Thyroid gland (tissue), 4 donors: ENCODE data around the gene LILRB2.

Source experiments
- POLR2A ChIP-seq, 2 donors: fragments of 450-650 bp; IDR thresholded peaks; one replicate each; pipeline ENCODE4 v1.6.1; 2017; ENCODE audit warnings: antibody characterized with exemption in 2 of 2, mild to moderate bottlenecking in 2 of 2, moderate library complexity in 1 of 2
- TF ChIP-seq, protein P1 (sequence below), 6 experiments: fragments of 200-600 bp in 3 of 6; fragments of 450-650 bp in 3 of 6; sonication (generic) in 3 of 6; IDR thresholded peaks; one replicate each; pipeline ENCODE4 v1.5.1; 2016 to 2019; ENCODE audit warnings: antibody characterized with exemption in 6 of 6, mild to moderate bottlenecking in 2 of 6, inconsistent platforms in 1 of 6, moderate library complexity in 1 of 6

- TF ChIP-seq, protein P1, sequence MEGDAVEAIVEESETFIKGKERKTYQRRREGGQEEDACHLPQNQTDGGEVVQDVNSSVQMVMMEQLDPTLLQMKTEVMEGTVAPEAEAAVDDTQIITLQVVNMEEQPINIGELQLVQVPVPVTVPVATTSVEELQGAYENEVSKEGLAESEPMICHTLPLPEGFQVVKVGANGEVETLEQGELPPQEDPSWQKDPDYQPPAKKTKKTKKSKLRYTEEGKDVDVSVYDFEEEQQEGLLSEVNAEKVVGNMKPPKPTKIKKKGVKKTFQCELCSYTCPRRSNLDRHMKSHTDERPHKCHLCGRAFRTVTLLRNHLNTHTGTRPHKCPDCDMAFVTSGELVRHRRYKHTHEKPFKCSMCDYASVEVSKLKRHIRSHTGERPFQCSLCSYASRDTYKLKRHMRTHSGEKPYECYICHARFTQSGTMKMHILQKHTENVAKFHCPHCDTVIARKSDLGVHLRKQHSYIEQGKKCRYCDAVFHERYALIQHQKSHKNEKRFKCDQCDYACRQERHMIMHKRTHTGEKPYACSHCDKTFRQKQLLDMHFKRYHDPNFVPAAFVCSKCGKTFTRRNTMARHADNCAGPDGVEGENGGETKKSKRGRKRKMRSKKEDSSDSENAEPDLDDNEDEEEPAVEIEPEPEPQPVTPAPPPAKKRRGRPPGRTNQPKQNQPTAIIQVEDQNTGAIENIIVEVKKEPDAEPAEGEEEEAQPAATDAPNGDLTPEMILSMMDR (IDR thresholded peaks at IDR 0.05): no peak
- TF ChIP-seq POLR2A (IDR thresholded peaks at IDR 0.05): no peak
Observed at GRCh38 chr19:54316746-54317107, 35.8 kb upstream of the LILRB2 start.
